Mesenteric fat pad (tissue), 1 donor: ENCODE results near the gene CRHR2. TPM values are rescaled to one million over a fixed set of nuclear protein-coding genes. Genes with fewer than 3 reads are reported as not detected.
"Not testable (repeated sequence)": the region's sequence is repeated elsewhere in the genome, so short reads cannot be mapped to it uniquely, and the experiment has no call there.

Experiments
- DNase-seq: peaks from one replicate; pipeline ENCODE4 v3.0.0-alpha.2; 2020; ENCODE audit warnings: low spot score
- long read RNA-seq: library from polyadenylated mRNA; unstranded; transcript quantifications from one replicate; pipeline ENCODE4 v2.0.0, GENCODE V29; 2020
- total RNA-seq: library from RNA; stranded (reverse); fragmentation: NEBNext Ultra II Directional; extraction: Animal tissue kit (Norgen Biotek cat#: 25700); gene quantifications from one replicate; pipeline ENCODE4 v1.2.1, GENCODE V29; 2021
- donor health status: DM: yes; HTN: yes; CAD: no.

CRHR2 gene
- total RNA-seq, result 0.19 TPM
- long read RNA-seq, result 0 reads

DNA sequence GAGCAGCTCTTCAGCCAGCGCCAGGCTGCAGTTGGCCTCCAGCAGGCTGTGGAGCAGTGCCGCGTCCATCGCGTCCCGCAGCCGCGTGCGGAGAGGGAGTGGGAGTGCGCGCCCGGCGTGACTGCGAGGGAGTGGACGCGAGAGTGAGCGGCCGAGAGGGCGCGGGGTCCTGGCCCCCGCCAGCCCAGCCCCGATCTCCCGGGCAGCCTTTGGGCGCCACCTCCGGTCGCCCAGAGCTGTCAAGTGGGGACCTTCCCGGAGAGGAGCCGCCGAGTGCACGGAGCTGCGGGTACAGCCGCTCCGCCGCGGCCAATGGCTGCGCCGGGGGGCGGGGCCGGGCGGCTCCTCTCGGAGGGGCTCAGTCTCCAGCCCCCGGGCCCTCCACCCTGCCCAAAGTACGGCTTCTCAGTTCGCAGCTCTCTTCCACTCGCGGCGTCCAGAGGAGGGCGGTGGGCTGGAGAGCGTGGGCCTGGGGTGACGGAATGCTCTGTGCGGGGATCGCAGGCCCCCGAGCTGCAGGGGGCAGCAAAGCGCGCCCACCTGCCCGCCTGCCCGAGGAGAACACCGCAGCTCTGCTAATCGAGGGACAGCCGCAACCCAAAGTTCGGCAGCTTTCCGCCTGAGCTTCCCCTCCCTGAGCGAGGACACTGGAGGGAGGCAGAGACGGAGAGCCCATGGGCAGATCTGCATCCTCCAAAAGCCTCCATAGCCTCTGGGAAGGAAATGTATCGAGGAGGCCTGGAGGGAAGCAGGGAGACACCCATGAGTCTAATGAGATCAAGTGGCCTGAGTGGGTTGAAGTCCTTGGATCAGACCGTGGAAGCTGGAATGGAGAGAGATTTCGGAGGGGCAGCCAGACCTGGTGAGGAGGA lies at the start of gene CRHR2:
Gene CRHR2 (minus strand): TSS at position 245 of the 872 bp plus-strand sequence. CDS start 176 bp downstream, at position 69.
- DNase-seq, result no peak

DNA sequence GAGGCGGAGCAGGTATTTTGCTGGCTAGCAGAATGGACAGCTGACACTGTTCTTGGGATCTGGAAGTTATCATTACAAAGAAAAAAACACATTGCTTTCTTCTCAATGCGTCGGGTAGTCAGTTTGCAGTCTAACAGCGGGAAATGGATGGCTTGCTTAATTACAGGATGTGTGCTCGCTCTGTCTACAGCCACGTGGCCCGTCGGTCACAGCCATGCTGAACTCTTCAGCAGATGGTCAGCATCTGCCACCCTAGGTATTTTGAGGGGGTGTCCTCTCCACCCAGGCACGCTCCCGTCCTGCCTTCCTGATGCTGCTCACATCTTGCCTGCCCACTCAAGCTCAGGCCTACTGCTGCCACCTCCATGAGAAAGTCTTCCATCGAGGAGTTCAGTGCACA lies 49.3 kb upstream of the CRHR2 start:
- no peak for DNase-seq

DNA sequence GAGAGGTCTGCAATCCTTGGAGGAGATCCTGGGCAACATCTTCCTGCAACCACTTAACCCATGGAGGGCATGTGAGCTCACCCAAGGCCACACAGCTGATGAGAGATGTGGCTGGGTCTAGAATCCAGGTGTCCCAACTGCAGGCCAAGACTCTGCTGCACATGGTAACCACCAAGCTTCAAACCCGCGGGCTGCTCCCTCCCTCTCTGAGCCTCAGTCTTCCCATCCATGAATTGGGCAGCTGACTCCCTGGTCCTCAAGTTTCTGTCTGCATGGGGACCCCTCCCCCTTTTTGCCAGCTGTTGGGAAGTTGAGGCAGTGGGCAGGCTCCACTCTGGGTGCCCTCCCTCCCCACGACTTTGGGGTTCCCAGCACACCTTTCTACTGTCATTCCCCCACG lies 48.7 kb upstream of the CRHR2 start:
- DNase-seq, result no peak

DNA sequence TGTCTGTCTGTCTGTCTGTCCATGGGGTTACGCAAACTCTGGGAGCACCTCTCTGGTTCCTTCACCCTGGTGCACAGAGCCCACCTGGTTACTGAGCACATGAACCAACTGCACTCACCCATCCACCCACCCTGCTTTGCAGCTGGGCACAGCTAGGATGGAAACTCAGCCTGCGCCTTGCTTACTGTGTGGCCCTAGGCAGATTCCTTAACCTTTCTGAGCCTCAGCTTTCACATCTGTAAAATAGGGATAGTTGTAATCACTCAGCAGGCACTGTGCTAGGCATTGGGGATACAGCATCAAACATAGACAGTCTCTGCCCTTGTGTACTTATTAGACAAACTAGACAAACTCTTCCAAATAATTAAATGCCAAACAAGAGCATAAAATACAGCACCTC lies 47.8 kb upstream of the CRHR2 start:
- DNase-seq, result no peak

DNA sequence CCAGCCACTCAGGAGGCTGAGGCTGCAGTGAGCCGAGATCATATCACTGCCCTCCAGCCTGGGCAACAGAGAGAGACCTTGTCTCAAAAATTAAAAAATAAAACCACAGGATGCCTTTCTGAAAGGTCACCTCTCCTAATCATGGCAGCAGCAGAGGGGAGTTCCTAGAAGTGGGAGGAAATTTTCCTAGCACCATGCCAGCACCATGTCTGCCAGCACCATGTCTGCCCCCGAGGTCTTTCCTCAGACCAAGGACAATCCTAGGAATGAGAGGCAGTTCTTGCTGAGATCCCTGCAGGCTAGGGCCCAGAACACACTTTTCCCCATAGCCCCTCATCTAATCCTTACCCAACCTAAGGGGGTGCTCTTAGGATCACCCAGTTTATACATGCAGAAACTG lies 47.4 kb upstream of the CRHR2 start:
- no peak for DNase-seq

DNA sequence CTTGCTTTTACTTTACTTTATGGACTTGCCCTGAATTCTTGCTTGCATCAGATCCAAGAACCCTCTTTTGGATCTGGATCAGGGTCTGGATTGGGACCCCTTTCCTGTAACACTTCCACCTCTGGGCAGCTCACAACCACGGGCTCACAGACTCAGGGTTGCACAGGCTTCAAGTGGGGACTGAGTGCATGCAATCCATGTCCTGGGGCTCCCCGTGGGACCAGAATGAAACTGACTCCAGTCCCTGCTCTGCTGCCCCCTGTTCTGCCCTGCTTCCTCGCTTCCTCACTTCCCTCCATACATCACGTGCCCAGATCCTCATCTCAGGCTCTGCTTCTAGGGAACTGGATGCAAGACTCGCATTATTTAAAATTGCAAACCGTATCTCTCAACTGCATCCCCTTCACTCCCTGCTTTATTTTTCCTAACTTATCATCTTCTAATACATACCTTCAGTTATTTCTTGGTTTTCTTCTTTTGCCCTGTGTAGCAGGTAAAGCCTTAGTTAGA lies 46.4 kb upstream of the CRHR2 start:
- no peak for DNase-seq

DNA sequence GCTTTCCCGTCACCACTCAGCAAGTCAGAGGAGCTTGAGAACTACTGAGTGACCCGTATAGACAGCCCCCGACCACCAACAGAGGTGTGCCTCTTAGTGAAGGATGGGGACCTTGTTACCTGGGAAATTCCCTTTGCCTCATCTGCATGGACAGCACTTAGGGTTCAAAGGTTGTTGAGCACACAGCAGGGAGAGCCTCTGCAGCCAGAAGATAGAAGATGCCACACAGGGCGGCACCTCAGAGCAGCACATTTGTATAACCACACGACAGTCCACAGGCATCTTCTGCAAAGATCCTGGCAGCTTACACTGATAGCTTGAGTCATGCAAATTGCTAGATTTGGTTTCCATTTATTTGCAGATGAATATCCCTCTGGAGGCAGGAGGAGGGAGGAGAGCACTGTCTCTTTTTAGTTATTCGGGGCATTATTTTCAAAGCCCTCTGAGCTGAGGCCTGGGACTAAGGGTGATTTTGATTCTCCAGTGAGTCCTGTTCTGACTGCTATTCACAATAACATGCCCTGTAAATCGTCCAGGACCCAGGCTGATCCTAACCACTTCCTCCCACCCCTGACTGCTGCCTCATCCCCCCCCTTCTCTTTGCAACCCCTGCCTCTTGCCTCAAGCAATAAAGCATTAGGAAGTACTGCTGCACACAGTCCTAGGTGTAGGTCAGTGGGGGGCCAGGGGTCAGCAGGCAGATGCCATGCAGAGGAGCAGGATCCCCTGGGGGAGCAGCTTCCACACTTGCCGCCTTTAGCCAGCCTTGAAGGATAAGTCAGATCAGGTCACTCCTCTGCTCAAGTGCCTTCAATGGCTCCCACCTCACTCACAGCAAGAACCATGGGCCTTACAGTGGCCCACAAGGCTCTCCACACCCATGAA lies 45.0 kb upstream of the CRHR2 start:
- DNase-seq, result no peak

DNA sequence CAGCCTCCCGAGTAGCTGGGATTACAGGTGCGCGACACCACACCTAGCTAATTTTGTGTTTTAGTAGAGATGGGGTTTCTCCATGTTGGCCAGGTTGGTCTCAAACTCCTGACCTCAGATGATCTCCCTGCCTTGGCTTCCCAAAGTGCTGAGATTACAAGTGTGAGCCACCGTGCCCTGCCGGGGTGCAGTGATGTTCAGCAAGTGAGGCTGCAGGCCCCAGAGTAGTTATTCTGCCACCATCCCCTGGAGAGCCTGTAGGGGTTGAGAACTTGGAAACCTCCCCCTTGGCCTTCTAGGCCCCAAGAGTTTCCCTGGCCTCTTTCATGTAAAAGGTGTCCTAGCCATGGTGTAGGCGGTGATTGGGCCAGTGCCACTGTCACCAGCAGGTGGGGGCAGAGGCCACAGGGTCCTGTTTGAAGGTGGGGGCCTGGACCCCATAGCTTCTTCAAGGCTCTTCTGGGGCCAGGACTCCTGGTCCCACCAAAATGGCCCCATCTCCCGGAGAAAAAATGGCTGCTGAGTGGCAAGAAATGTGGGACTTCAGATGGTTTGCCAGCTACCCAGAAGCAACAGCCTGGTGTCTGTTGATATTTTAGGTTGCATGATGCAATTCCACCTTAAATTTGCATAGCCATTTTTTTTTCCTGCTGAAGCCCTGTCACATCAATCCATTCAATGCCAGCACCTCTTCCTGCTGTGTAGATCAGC lies 44.2 kb upstream of the CRHR2 start:
- DNase-seq, result no peak

DNA sequence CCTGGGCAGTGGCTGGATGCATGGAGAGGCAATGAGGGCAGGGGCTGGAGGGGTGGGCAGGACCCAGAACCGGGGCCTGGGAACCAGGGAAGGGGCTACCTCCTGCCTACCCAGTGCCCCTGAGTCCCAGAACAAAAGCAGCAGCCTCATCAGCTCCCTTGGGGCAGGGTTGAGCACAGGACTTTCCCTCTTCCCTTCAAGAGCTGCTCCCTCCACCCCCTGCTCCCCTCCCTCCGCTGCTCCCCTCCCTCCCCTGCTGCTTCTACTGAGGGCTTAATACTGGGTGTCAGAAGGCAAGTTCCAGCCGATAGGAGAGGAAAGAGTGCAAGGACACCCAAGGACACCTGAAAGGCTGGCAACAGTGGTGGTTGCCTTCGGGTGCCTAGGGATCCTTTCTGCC lies 41.5 kb upstream of the CRHR2 start:
- DNase-seq, result no peak

DNA sequence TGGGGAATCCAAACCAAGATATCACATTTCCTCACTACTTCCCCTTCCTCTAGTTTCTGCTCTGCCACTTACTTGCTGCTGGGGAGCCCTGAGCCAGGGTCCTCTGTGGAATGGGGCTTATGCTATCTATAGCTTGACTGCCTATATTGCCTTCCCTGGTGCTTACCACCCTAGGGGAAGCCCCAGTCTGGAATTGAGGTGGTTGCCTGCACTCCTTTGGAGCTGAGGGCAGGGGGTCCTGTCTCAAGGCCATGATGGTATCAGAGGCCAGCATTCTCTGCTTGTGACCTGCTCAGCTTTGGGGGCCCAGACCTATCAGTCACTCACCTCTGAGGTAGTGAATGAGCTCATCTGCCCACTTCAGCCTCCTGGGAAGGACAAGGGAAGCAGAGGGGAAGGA lies 40.4 kb upstream of the CRHR2 start:
- no peak for DNase-seq

DNA sequence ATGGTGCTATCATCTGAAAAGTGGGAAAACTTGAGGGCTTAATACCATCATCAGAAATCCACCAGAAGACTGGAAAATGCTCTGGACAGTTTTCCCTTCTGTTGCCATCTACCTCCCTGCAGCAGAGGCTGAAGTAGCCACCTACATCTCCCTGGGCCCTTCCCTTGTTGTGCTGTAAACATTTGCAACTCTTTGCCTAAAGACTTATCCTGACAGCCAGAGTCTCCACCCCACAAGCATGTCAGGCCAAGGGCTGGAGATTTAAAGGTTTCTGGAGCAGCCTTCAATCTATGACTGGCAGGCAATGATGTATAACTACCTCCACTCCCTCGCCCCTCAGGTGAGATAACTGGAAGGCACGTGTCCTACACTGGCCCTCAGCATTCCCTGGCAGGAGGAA lies 39.9 kb upstream of the CRHR2 start:
- no peak for DNase-seq

DNA sequence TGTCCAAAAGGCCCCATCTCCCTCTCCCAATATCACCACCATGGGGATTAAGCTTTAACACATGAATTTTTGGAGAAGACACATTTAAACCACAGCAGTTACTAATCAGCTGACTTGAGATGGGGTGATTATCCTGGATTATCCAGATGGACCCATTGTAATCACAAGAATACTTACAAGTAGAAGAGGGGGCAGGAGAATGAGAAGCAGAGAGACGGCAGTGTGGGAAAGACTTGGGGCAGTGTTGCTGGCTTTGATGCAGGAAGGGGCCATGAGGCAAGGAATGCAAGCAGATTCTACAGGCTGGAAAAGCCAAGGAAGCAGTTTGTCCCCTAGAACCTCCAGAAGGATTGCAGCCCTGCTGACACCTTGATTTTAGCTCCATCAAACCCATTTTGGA lies 39.0 kb upstream of the CRHR2 start:
- DNase-seq, result no peak

DNA sequence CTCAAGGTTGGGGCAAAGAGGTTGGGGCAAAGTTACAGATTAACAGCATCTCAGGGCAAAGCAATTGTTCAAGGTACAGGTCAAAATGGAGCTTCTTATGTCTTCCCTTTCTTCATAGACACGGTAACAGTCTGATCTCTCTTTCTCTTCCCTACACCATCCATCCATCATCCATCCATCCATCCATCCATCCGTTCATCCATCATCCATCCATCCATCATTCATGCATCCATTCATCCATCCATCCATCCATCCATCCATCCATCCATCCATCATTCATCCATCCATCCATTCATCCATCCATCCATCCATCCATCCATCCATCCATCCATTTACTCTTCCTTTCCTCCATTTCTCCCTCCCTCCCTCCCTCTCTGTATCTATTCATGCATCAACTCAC lies 37.2 kb upstream of the CRHR2 start:
- DNase-seq, result not testable (repeated sequence)

DNA sequence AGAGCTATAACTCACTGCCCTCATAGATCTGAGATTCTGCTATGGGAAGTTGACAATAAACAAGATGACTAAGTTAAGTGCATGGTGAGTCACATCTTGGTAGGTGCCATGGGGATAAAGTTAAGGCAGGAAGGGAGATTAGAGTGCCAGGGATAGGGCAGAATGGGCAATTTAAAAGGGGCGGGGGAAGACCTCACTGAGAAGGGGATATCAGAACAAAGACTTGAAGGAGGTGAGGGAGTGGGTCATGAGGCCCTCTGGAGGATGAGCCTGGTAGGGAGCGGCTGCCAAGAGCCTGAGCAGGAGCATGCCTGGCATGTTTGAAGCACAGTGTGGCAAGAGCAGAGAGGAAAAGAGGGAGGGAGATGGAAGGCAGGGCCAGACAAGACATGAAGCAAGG lies 34.9 kb upstream of the CRHR2 start:
- DNase-seq, result no peak

DNA sequence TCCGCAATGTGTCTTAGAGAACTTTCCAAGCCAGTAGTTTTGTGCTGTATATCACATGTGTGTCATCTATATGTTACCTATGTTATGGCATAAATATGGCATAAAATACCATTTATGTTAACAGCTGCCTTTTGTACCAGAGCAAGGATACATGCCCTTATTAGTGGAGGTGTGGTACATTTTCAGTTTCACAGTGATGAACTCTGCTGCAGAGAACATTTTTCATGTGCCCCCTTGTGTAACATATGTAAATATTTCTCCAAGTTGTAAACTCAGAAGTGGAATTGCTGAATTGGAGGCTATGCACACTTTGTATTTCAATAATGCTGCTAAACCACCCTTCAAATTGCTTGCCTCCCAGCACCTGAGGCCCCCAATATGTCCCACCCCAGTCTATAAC lies 31.9 kb upstream of the CRHR2 start:
- DNase-seq, result no peak

DNA sequence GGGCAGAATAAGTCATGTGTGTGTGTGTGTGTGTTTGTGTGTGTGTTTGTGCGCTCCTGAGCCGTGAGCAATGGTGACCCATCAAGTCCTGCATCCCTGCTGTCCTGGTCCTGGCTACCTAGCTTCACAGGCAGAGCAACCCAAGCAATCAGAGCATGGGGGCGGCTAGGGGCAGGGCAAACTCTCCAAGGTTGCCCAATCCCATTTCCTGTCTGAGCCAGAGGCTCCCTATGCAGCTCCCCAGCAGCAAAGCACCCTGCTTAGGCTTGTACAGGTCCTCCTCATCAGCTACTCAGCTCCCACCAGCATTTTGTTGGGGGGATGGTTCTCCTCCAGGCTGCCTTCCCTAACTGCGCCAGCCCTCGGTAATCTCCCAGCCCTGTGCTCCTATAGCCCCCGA lies 31.1 kb upstream of the CRHR2 start:
- DNase-seq, result no peak

DNA sequence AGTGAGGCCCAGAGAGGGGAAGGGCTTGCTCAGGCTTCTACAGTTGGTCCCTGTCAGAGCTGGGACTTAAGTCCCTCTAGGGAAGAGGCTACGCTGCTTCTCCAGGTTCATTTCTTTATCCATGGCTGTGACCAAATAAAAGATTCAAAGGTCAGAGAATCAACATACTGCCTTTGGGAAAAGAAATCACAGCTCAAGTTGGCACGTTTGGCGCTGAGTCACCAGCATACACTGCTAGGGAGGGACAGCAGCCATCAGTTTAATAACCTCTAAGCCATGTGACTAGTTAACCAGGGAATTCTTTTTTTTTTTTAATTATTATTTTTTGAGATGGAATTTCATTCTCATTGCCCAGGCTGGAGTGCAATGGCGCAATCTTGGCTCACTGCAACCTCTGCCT lies 28.4 kb upstream of the CRHR2 start:
- DNase-seq, result no peak

DNA sequence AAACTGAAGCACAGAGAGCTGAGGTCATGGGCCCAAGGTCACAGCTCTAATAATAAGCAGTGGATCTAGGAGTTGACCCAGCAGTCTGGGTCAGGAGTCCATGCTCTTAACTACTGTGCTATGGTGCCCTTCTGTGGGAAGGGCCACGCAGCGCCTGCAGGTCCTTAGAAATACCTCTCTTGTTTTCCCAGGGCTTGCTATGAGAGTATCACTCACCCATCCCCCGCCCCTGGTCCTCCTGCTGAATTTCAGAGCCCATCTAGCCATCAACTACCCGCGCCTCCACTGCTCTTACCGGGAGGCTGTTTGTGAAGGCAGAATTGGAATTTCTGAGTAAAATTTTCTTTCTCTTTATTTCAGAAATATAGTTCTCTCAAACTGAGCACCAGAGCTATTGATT lies 27.3 kb upstream of the CRHR2 start:
- no peak for DNase-seq

DNA sequence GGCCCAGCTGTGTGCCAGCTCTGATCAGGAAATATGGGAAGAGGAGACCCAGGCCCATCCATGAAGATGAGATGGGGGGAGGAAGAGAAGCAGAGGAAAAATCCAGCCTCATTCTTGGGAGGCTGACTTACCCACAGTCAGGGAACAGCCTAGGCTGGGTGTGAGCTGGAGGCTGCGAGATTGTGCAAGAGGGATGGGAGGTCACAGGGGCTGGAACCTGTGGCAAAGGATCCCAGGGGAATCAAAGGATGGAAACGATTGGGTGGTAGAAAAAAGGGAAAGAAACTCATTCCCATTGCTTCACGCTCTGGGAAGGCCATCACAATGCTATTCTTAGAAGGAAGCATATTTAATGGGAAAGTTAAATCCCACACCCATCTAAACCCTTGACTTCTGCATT lies 26.7 kb upstream of the CRHR2 start:
- DNase-seq, result no peak

DNA sequence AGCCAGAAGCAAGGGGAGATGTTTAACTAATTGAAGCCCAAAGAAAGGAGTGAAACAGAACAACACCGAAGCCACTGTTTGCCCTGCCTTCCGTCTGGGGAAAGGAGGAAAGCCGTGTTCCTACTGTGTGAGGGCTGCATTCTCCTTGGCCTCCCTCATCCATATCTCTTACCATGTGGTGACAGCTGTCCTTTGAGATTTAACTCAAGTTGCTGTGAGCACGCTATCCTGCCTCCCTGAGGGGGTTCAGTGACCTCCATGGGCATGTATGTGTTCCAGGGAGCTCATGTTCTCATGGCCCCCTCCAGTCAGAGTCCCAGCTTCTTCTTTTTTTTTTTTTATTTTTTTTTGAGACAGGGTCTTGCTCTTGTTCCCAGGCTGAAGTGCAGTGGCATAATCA lies 26.2 kb upstream of the CRHR2 start:
- no peak for DNase-seq
